GM20431 (cell line): Measurements from ENCODE around the gene CPA5.

ENCODE experiments used
- in situ Hi-C: fragments of 300-500 bp; cut with MseI, MboI; formaldehyde crosslinking; loops from one replicate; pipeline ENCODE4 v1.15.0; 2020; ENCODE audit warnings: low sequenced_read_pairs; ENCODE audit not compliant: unreplicated experiment

The CPA5 gene

GRCh38 chr7:130329681-130330080 lies 14.9 kb upstream of the CPA5 start:
- in situ Hi-C loops = no loop called here

DNA sequence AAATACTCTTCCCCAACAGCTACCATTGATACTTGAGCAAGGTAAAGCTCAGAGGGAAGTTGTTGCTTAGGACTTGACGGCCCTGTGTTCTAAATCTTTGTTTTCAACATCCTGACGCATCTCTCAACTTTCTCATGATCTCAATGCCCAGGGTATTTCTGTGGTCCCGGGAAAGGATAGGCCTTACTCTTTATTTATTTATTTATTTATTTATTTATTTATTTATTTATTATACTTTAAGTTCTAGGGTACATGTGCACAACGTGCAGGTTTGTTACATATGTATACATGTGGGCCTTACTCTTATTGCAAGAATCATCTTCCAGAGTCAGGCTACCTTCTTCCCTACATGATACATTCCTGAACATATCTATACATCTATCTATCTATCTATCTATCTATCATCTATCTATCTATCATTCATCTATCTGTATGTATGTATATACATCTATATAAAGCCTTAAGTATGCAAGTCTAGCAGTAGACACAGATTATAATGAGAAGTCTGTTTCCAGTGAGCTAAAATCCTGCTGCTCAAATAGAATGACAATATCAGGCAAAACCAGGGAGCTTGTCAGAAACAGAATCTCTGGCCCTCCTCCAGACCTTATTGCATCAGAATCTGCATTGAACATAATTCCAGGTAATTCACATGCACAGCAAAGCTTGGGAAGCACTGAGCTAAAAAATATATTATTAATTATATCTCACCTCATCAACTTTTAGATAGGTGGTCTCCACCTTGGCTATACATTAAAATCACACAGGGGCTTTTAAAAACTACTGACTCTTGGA lies 12.2 kb upstream of the CPA5 start:
- in situ Hi-C loops = no loop called here

GRCh38 chr7:130333832-130334231 lies 10.8 kb upstream of the CPA5 start:
- in situ Hi-C loops = no loop called here

- in situ Hi-C loops = no loop called here
Observed at GRCh38 chr7:130334274-130334673, 10.3 kb upstream of the CPA5 start.

DNA sequence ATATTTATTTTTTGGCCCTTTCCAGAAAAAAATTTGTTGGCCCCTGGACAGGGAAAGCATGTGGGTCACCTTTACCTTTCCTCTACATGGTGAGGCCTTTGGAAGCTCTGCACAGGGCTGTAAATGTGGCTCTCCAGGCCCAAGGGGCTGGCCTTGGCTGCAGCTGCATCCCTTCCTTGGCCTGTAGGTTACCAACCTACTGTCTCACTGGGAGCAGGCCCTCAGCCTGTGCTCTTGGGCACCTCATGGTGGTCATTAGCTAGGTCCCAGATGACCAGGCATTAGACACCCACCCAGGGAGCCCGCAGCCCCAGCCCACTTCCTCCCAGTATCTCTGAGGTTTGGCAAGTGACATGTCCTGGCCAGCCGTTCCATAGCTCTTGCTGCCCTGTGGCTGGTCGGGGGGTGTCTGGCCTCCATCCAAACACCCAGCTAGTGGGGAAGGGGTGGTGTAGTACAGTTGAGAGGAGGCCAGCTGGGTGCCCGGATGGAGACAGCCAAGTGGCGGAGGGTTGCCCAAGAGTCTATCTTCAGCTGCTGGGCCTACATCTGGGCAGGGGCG lies 7.1 kb upstream of the CPA5 start:
- in situ Hi-C loops = no loop called here

DNA sequence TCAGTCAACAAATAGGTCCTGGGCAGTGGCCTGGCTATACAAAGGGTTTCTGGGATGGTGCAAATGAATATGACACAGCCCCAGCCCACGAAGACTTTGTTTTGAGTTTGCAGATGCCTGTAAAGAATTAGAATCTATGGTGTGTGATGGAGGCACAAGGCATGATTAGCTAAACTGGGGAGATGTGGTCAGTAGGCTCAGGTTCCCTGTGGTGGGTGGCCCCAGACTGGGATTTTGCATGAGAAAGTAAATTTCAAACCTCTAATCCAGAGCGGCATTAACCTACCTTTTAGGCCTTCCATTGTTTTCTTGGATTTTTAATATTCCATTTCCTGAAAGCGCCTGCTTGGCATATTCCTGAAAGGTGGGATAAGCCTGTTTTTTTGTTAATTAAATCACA lies 6.4 kb upstream of the CPA5 start:
- in situ Hi-C loops = no loop called here

DNA sequence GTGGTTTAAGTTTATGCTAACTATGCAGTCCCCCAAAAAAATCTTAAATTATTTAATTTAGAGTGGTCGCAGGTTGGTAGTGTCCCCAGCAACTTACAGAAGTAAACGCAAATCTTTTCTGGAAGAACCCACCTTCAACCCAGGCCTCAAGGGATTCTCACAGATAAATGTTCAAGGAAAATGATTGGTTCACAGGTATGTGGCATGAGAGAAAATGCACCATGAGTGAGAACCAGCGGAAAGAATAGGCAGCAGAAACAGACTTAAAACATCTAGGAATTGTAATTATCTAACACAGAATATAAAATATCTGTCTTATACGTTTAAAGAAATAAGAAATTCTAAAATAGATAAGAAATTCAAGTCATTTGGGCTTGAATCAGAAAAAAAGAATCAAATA lies 2.7 kb upstream of the CPA5 start:
- in situ Hi-C loops = no loop called here

DNA sequence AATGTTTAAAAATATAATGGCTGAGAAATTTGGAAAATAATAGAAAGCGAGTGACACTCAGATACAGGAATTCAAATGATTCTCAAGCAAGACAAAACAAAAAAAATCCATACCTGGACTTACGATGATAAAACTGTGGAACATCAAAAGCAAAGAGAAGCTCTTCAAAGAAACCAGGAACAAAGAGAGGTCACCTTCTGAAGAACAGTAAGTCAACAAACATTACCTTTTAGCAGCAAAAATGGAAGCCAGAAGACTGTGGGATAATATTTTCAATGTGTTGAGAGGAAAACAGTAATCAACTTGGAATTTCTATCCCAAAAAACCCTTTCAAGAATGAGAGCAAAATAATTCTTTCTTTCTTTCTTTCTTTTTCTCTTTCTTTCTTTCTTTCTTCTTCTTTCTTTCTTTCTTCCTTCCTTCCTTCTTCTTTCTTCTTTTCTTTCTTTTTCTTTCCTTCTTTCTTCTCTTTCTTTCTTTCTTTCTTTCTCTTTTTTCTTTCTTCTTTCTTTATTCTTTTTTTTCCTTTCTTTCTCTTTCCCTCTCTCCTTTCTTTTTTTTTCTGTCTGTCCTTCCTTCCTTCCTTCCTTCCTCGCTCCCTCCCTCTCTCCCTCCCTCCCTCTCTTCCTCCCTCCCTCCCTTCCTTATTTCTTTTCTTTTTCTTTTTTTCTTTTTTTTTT lies 1.8 kb upstream of the CPA5 start:
- in situ Hi-C loops = no loop called here

- in situ Hi-C loops = no loop called here
Observed at GRCh38 chr7:130345136-130345535, 520 bp downstream of the CPA5 start.

DNA sequence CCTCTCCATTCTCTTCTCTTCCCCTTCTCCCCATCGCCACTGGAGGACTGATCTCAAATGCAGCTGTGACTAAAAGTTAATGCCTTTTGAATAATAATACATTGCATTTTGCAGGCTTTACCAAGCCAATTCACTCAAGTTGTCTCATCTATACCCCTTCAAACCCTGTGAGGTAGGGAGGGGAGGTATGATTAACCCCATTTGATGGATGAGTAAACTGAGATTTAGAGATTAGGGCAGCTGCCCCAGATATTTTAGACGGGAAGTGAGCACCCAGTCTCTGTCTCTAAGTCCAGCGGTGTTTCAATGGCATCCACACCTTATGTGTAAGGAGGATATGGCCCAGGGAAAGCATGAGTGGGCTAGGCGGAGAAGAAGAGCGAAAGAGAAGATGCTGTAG lies 1.1 kb downstream of the CPA5 start:
- in situ Hi-C loops = no loop called here

DNA sequence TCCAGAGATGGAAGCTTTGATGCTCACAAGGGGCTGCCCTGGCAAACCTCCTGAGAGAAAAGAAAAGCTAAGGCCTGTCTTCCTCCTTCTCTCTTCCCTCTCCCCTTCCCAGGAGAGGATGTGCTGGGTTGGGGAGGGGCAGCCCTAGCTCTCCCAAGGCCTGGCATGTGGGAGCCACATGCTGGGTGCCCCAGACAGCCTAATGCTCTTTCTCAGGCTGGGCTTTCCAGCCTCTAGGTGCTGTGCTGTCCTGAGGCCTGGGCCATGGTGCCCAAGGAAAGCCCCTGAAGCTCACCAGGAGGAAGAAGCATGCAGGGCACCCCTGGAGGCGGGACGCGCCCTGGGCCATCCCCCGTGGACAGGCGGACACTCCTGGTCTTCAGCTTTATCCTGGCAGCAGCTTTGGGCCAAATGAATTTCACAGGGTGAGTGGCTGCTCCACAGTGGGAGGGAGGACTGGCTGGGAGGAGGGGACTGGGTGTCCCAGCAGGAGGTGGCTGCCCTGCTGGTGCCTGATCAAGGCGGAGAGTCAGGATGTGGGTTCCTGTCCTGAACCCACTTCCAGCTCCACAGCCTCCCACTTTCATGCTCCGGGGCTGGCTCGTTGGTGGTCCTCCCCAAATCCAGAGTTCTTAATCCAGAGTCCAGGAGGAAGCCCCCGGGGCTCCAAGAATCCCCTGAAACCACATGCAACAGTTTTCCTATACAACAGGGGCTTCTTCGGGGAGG lies 1.7 kb downstream of the CPA5 start:
- in situ Hi-C loops = no loop called here

DNA sequence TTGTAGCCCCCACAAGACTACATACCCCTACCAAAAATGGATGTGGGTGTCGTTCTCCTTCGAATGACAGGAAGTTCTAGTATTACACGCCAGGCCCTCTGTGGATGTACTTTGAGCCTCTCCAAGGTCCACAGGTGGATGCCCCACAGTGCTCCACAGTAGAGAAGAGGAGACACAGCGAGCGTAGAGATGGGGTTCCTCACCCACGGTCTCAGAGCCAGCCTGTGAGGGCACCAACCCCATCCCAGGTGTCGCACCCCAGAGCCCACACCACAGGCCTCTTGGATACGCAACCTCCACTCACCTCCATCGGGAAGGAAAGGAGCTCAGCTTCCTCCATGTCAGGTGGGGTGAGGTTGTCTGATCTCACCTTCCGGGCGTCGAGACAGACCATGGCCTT lies 2.3 kb downstream of the CPA5 start:
- in situ Hi-C loops = no loop called here

DNA sequence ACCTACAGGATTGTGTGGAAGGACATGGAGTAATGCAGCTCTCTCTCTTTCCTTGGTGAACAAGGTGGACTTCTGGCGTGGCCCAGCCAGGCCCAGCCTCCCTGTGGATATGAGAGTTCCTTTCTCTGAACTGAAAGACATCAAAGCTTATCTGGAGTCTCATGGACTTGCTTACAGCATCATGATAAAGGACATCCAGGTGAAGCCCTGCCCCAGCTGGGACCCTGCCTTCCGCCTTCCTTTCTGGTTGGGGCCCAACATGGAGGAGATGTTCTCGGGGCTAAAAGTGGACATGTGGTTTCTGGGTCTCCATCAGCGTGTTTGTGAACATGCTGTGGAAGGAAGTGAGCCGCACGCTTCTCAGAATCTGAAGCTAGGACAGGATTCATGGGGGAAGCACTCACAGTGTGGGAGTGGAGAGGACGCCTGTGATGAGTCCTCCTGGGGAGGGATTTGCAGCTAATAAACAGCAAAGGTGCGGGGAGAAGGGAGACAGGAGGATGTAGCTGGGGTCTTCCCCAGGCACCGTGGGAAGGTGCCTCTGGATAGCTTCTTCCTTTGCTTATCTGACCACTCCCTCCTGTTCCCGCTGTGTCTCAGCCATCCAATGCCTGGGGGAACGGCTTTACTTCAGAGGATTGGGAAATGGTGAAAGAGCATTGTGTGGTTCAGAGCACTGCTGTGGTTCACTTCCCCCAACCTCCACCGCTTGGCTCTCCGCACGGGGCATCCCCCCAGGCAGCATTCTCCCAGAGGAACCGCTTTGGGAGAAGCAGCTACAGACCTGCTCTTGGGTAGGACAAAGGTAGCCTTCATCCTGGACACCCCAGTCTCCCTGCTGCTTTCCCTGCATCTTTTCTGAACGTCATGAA lies 5.5 kb downstream of the CPA5 start:
- in situ Hi-C loops = no loop called here

DNA sequence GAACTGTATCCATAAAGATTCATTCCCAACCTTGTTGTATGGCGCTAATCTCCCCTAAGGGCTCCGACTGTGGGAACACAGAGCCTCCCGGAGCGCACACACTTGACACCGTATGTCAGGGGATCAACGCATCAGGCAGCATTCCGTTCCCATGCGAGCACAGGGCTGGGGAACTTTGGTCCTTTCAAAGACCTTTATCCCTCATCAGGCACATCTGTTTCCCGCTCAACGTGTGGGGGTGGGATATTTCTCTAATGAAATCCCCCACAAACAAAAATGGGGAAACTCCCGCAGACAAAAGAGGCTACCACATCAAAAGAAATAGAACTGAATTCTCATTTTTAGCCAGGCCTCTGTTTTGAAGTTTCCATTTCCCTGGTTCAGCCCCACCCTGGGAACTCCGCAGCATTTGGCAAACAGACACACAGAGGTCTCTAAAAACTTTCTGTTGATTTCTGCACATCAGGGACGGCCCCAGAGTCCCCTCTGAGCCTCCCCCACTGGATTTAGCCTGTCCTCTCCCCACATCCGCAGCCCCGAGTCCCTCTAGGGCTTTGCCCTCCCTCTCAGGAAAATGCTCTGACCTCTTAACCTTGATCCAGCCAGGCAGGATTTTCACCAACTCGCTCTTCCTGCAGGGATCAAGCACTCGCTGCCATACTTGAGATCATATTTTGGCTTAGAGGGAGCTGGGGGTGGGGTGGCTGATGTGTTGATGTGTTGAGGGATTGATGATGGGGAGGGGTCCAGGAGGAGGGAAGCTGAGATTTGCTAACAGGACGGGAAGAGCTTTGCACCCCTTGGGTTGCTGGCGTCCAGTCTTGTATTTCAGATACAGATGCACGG lies 6.6 kb downstream of the CPA5 start:
- in situ Hi-C loops = no loop called here

- in situ Hi-C loops = no loop called here
Observed at GRCh38 chr7:130351791-130352090, 7.1 kb downstream of the CPA5 start.

DNA sequence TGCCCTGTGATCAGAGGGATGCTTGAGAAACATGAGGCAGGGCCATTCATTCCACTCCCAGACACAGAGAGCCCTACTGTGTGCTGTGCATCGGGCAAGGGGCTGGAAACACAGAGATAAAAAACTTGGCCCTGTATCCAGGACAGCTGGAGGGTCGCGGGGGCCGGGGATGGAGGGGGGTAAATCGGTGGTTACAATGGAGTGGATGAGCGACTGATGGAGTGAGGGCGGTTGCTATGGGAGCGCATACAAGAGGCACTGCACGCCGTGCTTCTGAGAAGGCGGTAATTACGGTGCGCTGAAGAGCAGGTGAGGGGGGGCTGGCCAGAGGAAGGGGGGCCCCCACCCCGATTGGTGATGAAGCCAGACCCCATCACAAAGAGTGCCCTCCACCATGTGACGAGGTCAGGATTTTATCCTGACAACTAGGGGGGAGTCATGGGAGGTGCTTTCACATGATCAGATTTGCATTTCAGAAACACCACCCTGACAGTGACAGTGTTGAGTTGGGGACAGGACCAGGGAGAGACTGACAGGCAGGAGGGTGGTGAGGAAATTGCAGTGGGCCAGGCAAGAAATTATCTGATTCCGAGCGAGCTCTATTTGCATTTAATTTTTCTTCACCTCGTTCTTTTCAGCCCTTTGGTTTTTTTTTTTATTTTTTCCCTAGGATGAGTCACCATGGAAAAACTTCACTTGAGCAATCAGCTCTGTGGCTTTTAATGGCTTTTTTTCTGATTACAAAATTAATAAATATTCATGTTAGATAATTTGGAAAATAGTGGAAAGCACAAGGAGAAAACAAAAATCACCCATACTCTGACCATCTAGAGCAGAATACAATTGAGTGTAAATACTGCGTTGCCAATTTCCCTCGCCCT lies 7.8 kb downstream of the CPA5 start:
- in situ Hi-C loops = no loop called here

DNA sequence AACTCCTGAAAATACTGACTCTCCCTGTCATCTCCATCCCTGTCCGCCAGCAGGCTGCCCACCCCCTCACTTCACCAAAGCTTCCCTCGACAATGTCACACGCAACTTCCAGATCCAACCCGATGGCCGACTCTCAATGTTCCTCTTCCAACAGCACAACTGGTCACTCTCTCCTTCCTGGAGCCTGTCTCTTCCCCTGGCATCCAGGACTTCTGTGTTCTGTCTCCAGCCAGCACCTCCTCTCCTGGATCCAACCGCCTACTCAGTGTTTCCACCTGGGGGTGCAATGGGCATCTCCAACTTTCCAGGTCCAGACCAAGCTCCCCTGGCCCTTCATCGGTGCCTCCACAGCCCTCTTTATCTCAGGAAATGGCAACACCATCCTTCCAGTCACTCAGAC lies 8.6 kb downstream of the CPA5 start:
- in situ Hi-C loops = no loop called here

DNA sequence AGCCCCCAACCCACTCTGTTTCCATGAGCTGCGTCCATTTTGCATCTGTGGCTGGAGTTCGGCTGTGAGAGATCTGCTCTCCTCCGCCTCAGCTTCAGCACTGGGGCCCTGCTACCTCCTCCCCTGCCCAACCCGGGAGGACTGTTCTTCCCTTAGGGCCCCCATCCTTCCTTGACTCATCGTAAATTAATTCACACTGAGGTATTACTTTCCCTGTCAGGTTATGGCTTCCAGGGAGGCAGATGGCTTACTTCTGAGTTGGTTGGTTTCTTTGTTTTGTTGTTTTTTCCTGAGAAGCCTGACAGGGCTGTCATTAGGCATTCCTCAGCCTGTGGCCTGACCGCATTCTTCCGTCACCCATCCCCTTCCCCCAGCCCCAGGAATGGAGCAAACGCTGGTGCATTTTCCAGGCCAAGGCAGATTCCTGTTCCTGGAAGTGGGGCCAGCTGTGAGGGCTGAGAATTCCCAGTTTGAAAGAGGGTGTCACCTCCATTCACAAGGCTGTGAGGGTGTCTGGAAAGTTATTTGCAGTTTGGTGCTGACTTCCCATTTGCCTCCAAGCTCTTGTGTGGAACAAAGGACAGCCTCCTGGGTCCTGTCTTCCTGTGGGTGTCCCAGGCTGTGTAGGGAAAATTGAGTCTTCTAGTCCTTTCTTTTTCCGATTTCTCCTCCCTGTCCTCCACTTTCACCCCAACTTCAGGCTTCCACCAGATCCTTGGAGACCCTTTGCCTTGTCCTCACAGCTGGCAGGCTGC lies 11.7 kb downstream of the CPA5 start:
- in situ Hi-C loops = no loop called here
